H1 (cell line): ENCODE results near the gene SLC66A2. TPM values are rescaled to one million over a fixed set of nuclear protein-coding genes. Genes with fewer than 3 reads are reported as not detected.
"Not testable (repeated sequence)": the region's sequence is repeated elsewhere in the genome, so short reads cannot be mapped to it uniquely, and the experiment has no call there.

Experiments
- CTCF ChIA-PET: fragments of 300-600 bp; sonication (Branson Sonifier 250); formaldehyde crosslinking; loops from one replicate; lab custom pipeline; 2021; ENCODE audit not compliant: partially characterized antibody; lab: Charles Lee
- POLR2A ChIA-PET: fragments of 300-600 bp; sonication (Branson Sonifier 250); formaldehyde crosslinking; loops from one replicate; lab custom pipeline; 2021; ENCODE audit warnings: inconsistent platforms; ENCODE audit not compliant: partially characterized antibody; lab: Charles Lee
- DNase-seq, 2 experiments: peaks; one replicate each; pipeline versions ENCODE4 v3.0.0 to v3.0.0-alpha.2; 2010 to 2022; ENCODE audit warnings: low spot score in 2 of 2, low read depth in 1 of 2, mixed read lengths in 1 of 2
- FAIRE-seq: peaks from 2 replicates; lab custom pipeline; 2011; peaks lifted over from hg19 to GRCh38; lab: Jason Lieb, UNC
- H2AFZ ChIP-seq: 2 replicates; pipeline ENCODE4 v1.8.1; 2012; ENCODE audit warnings: low read length, inconsistent platforms
- H2AK5ac ChIP-seq: 2 replicates; pipeline ENCODE4 v1.6.1; 2013; ENCODE audit warnings: low read depth, low read length
- H2BK120ac ChIP-seq: replicated peaks from 2 replicates; pipeline ENCODE3; 2013; ENCODE audit warnings: low read depth, low read length, inconsistent platforms
- H2BK12ac ChIP-seq: 2 replicates; pipeline ENCODE4 v1.6.1; 2013; ENCODE audit warnings: low read depth, low read length
- H2BK15ac ChIP-seq: 2 replicates; pipeline ENCODE4 v1.6.1; 2013; ENCODE audit warnings: low read length
- H2BK20ac ChIP-seq: 2 replicates; pipeline ENCODE4 v1.6.1; 2013; ENCODE audit warnings: low read length
- H2BK5ac ChIP-seq: 2 replicates; pipeline ENCODE4 v1.6.1; 2013; ENCODE audit warnings: low read depth, low read length
- H3K14ac ChIP-seq: 2 replicates; pipeline ENCODE4 v1.6.1; 2013; ENCODE audit warnings: inconsistent platforms; ENCODE audit not compliant: insufficient read length
- H3K18ac ChIP-seq: 2 replicates; pipeline ENCODE4 v1.6.1; 2013; ENCODE audit warnings: low read length; ENCODE audit errors: extremely low read depth
- H3K23ac ChIP-seq: 2 replicates; pipeline ENCODE4 v1.6.1; 2013; ENCODE audit warnings: inconsistent platforms; ENCODE audit not compliant: insufficient read length
- H3K23me2 ChIP-seq: 2 replicates; pipeline ENCODE4 v1.6.1; 2013; ENCODE audit warnings: low read depth, low read length
- H3K27ac ChIP-seq: 2 replicates; pipeline ENCODE4 v1.6.1; 2011; ENCODE audit warnings: low read depth, low read length, inconsistent platforms
- H3K27me3 ChIP-seq, 4 experiments: replicated peaks in 1 of 4; 1 replicate in 1 of 4; 2 replicates in 3 of 4; pipeline versions ENCODE4 v1.6.1 to v1.8.1; 2011 to 2013; ENCODE audit warnings: low read length in 3 of 4, mild to moderate bottlenecking in 3 of 4, inconsistent platforms in 2 of 4, mixed read lengths in 2 of 4, moderate library complexity in 1 of 4; ENCODE audit not compliant: control insufficient read depth in 3 of 4, insufficient read depth in 3 of 4; ENCODE audit errors: extremely low read depth in 1 of 4
- H3K36me3 ChIP-seq, 4 experiments: 2 replicates each; pipeline versions ENCODE4 v1.6.1 to v1.8.1; 2011 to 2013; ENCODE audit warnings: mild to moderate bottlenecking in 4 of 4, low read length in 3 of 4, moderate library complexity in 2 of 4, control low read depth in 1 of 4, inconsistent platforms in 1 of 4; ENCODE audit not compliant: insufficient read depth in 4 of 4, control insufficient read depth in 2 of 4
- H3K4ac ChIP-seq: replicated peaks from 2 replicates; pipeline ENCODE3; 2013; ENCODE audit warnings: low read length, low read depth, mixed read lengths, inconsistent platforms; ENCODE audit not compliant: insufficient read length
- H3K4me1 ChIP-seq, 4 experiments: replicated peaks in 1 of 4; 1 replicate in 1 of 4; 2 replicates in 3 of 4; pipeline versions ENCODE4 v1.6.1 to v1.8.1; 2011 to 2013; ENCODE audit warnings: low read length in 3 of 4, inconsistent platforms in 2 of 4, mixed read lengths in 1 of 4; ENCODE audit not compliant: insufficient read depth in 4 of 4, control insufficient read depth in 3 of 4
- H3K4me2 ChIP-seq, 2 experiments: 2 replicates each; pipeline versions ENCODE4 v1.6.1 to v1.8.1; 2011 to 2013; ENCODE audit warnings: low read depth in 2 of 2, low read length in 2 of 2, control low read depth in 1 of 2, inconsistent platforms in 1 of 2, mild to moderate bottlenecking in 1 of 2; ENCODE audit not compliant: insufficient read depth in 1 of 2
- H3K4me3 ChIP-seq, 4 experiments: fragments of 200-600, 300-600 bp in 1 of 4; sonication (generic), shearing (Covaris generic), sonication (Bioruptor Twin) in 1 of 4; 2 replicates each; pipeline versions ENCODE4 v1.5.1 to v1.8.1; 2011 to 2016; ENCODE audit warnings: low read length in 4 of 4, low read depth in 3 of 4, control low read depth in 2 of 4, inconsistent platforms in 2 of 4, mild to moderate bottlenecking in 2 of 4, mixed read lengths in 1 of 4, moderate library complexity in 1 of 4; ENCODE audit not compliant: insufficient read depth in 2 of 4; ENCODE audit errors: extremely low read depth in 1 of 4
- H3K56ac ChIP-seq: replicated peaks from 2 replicates; pipeline ENCODE3; 2013; ENCODE audit warnings: low read depth, mild to moderate bottlenecking, mixed read lengths, low read length, inconsistent platforms; ENCODE audit not compliant: insufficient read length
- H3K79me1 ChIP-seq: 2 replicates; pipeline ENCODE4 v1.6.1; 2013; ENCODE audit warnings: low read depth, low read length, control low read depth
- H3K79me2 ChIP-seq, 2 experiments: 2 replicates each; pipeline versions ENCODE4 v1.6.1 to v1.8.1; 2012 to 2013; ENCODE audit warnings: low read length in 2 of 2, mild to moderate bottlenecking in 2 of 2, inconsistent platforms in 1 of 2; ENCODE audit not compliant: insufficient read depth in 2 of 2, control insufficient read depth in 1 of 2
- H3K9ac ChIP-seq, 4 experiments: replicated peaks in 1 of 4; 1 replicate in 1 of 4; 2 replicates in 3 of 4; pipeline versions ENCODE4 v1.6.1 to v1.8.1; 2011 to 2013; ENCODE audit warnings: low read depth in 3 of 4, low read length in 3 of 4, control low read depth in 2 of 4, mild to moderate bottlenecking in 2 of 4, moderate library complexity in 2 of 4, inconsistent platforms in 1 of 4; ENCODE audit errors: extremely low read depth in 1 of 4
- H3K9me3 ChIP-seq, 2 experiments: 2 replicates each; pipeline versions ENCODE4 v1.6.1 to v1.8.1; 2012 to 2013; ENCODE audit warnings: mild to moderate bottlenecking in 2 of 2, moderate library complexity in 2 of 2, control low read depth in 1 of 2, inconsistent platforms in 1 of 2, low read depth in 1 of 2, low read length in 1 of 2, mixed read lengths in 1 of 2; ENCODE audit not compliant: insufficient read depth in 2 of 2
- H4K20me1 ChIP-seq, 2 experiments: replicated peaks in 1 of 2; 2 replicates each; pipeline versions ENCODE3 to v1.8.1; 2011 to 2013; ENCODE audit warnings: inconsistent platforms in 2 of 2, low read length in 2 of 2, mild to moderate bottlenecking in 1 of 2; ENCODE audit not compliant: insufficient read depth in 2 of 2, control insufficient read depth in 1 of 2
- H4K5ac ChIP-seq: 2 replicates; pipeline ENCODE4 v1.6.1; 2013; ENCODE audit warnings: low read length, low read depth, mixed read lengths, inconsistent platforms; ENCODE audit not compliant: insufficient read length
- H4K8ac ChIP-seq: 2 replicates; pipeline ENCODE4 v1.8.0; 2013; ENCODE audit warnings: mild to moderate bottlenecking, moderate library complexity, low read length, inconsistent platforms; ENCODE audit not compliant: insufficient read depth; ENCODE audit errors: extremely low read depth
- H4K91ac ChIP-seq: replicated peaks from 2 replicates; pipeline ENCODE3; 2013; ENCODE audit warnings: low read length, mixed read lengths, inconsistent platforms; ENCODE audit not compliant: insufficient read length
- WGBS, 2 experiments: shearing (Covaris generic) in 1 of 2; methylation state at CpG; one replicate each; pipeline versions ENCODE4 v1.1.6 to v1.1.7; 2013 to 2015; ENCODE audit warnings: low lambda C conversion rate in 2 of 2, mixed read lengths in 2 of 2, inconsistent platforms in 1 of 2, low coverage in 1 of 2, missing lambda C conversion rate in 1 of 2; ENCODE audit not compliant: insufficient replicate concordance in 2 of 2, insufficient coverage in 1 of 2, insufficient read length in 1 of 2; ENCODE audit errors: extremely low coverage in 1 of 2, missing lambda C conversion rate in 1 of 2; 5-methylcytosine and 5-hydroxymethylcytosine counted together
- polyA plus RNA-seq, 7 experiments: library from polyadenylated mRNA; depleted of rRNA in 3 of 7; stranded (reverse) in 5 of 7; unstranded in 2 of 7; fragments of >200 nt in 5 of 7; fragments of 200-250 nt in 2 of 7; gene quantifications; 1 replicate in 5 of 7; 2 replicates in 1 of 7; 4 replicates in 1 of 7; pipeline versions ENCODE4 v1.2.1 to v1.2.3, GENCODE V29; 2011 to 2013; ENCODE audit warnings: missing spikeins in 2 of 7, mixed read lengths in 2 of 7
- total RNA-seq: library from RNA; stranded (reverse); fragmentation: NEBNext Ultra II Directional; extraction: Animal tissue kit (Norgen Biotek cat#: 25700); gene quantifications from 2 replicates; pipeline ENCODE4 v1.2.1, GENCODE V29; 2021

SLC66A2 gene
- total and polyA plus RNA-seq, 2 of the 8 experiments (the other 6 are each of a cell fraction or from before 2014, with no cell fraction given), result 15.0 to 18.9 TPM

GRCh38 chr18:79878246-79878645, 73.2 kb downstream of the SLC66A2 start:
- H4K8ac ChIP-seq, H2BK5ac ChIP-seq, H3K56ac ChIP-seq, H3K23ac ChIP-seq, H2BK12ac ChIP-seq, H4K20me1 ChIP-seq, H2AK5ac ChIP-seq, H4K5ac ChIP-seq, H3K4ac ChIP-seq, H3K9me3 ChIP-seq, H3K9ac ChIP-seq, DNase-seq, H3K27me3 ChIP-seq, H3K18ac ChIP-seq, H2BK120ac ChIP-seq, H2AFZ ChIP-seq, H3K4me2 ChIP-seq, CTCF ChIA-PET, H3K4me1 ChIP-seq, H3K14ac ChIP-seq, H3K79me2 ChIP-seq, H3K27ac ChIP-seq, H3K79me1 ChIP-seq, H2BK15ac ChIP-seq, H3K23me2 ChIP-seq, FAIRE-seq, H2BK20ac ChIP-seq, H3K4me3 ChIP-seq, POLR2A ChIA-PET, H3K36me3 ChIP-seq, H4K91ac ChIP-seq: not testable (repeated sequence)
- 95% methylated on average over 18 of the region's 25 CpGs; no CpG with 5 or more reads in 1 of the 2 experiments for WGBS, 2 experiments
